Stimulated activated CD4-positive, alpha-beta T cell treated with anti-CD3 and anti-CD28 coated beads, TNF-alpha, amount 100 ng/mL, for 48 hours (primary cell): Measurements from ENCODE around the gene TOMM20.

Experiments
- DNase-seq, 3 donors: peaks; one replicate each; pipeline ENCODE4 v3.0.0-alpha.2; 2020; ENCODE audit warnings: low read depth in 3 of 3

The TOMM20 gene

GRCh38 chr1:235067396-235068157, 61.1 kb downstream of the TOMM20 start:
- DNase-seq, result no peak

- DNase-seq, result no peak
These were observed 65.4 kb downstream of the TOMM20 start for GRCh38 chr1:235063068-235063765.

GRCh38 chr1:235060607-235061470, 67.8 kb downstream of the TOMM20 start:
- DNase-seq, result no peak
